GM12875 (cell line): ENCODE measurements around the gene MARCO.

Experiments used
- H3K4me3 ChIP-seq: one replicate; pipeline ENCODE4 v1.5.1; 2011; ENCODE audit warnings: low read depth, low read length, control low read depth
- TF ChIP-seq, protein P1 (sequence below): IDR thresholded peaks from 2 replicates; pipeline ENCODE4 v1.5.1; 2011; ENCODE audit warnings: low read depth, mild to moderate bottlenecking, control low read depth, inconsistent platforms, low read length, moderate library complexity, borderline replicate concordance; ENCODE audit not compliant: insufficient read depth

Gene MARCO

DNA sequence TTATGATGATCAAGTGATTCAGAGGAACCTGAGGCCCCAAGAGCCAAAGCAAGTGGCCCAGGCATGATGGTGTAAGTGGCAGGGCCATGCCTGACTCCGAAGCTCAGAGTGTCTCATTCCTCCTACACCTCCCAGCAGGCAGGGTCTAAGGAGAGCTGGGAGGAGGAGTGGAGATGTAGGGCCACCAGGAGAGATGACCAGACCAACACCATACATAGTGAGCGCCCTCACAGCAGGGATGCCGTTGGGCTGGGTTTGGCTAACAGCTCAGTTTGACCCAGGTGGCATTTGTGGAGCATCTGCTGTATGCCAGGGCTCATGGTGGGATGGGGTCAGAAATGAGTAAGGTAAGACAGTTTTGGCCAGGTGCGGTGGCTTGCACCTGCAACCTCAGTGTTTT is 80.7 kb downstream of the MARCO start:
- TF ChIP-seq, protein P1, sequence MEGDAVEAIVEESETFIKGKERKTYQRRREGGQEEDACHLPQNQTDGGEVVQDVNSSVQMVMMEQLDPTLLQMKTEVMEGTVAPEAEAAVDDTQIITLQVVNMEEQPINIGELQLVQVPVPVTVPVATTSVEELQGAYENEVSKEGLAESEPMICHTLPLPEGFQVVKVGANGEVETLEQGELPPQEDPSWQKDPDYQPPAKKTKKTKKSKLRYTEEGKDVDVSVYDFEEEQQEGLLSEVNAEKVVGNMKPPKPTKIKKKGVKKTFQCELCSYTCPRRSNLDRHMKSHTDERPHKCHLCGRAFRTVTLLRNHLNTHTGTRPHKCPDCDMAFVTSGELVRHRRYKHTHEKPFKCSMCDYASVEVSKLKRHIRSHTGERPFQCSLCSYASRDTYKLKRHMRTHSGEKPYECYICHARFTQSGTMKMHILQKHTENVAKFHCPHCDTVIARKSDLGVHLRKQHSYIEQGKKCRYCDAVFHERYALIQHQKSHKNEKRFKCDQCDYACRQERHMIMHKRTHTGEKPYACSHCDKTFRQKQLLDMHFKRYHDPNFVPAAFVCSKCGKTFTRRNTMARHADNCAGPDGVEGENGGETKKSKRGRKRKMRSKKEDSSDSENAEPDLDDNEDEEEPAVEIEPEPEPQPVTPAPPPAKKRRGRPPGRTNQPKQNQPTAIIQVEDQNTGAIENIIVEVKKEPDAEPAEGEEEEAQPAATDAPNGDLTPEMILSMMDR, result no peak
- H3K4me3 ChIP-seq, result no peak overlapping the region

DNA sequence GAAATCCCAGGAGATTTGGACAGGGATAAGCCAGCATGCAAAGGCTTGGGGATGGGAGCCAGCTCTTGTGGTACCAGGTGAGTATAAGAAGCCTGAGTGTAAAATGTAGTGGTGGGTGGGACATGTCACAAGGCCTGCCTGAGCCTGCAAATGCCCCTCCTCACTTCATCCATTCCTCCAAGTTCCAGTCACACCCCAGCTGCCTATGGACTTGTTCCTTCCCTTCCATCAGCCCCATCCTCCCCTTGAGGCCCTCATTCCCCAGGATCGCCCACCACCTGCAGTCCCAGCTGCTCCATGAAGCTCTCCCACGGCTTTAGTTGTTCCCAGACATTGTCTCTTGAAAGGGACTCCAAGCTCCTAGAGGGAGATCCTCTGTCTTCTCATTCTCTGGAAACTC is 81.5 kb downstream of the MARCO start:
- no peak overlapping the region for H3K4me3 ChIP-seq
- TF ChIP-seq, protein P1, result no peak

DNA sequence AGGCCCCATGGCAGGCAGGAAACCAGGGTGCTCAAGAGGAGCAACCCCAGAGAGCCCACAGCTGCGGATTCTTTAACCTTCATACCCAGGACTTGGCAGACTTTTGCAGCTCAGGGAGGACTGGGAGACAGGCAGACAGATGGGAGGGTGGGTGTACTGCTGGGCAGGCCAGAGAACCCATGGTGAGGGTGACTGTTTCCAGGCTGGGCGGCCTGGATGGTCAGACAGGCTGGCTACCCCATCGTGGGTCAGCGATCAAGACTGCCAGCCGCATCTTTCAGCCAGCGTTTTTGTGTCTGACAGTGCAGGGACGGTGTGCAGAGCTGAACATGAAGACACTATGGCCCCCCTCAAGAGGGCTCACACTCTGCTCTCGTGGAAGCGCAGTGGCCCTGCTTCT is 82.2 kb downstream of the MARCO start:
- H3K4me3 ChIP-seq, result no peak overlapping the region
- TF ChIP-seq, protein P1, result no peak

DNA sequence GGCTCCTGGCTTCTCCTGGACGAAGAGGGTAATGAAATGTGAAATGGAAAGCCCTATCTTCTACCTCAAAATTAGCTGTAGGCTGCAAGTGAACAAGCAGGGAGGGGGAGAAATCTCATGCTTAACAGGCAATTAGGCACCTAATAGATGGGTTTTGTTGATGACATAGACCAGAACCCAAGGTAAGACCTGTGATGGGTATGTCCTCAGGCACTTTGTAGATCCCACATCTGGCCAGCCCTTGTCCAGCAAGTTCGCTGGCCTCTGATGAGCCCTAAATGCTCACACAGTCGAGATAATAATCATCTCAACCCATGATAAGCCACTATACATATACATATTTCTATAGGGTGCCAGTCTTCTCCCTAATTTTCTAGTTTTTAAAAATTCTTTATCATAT is 82.6 kb downstream of the MARCO start:
- TF ChIP-seq, protein P1, result no peak
- no peak overlapping the region for H3K4me3 ChIP-seq

DNA sequence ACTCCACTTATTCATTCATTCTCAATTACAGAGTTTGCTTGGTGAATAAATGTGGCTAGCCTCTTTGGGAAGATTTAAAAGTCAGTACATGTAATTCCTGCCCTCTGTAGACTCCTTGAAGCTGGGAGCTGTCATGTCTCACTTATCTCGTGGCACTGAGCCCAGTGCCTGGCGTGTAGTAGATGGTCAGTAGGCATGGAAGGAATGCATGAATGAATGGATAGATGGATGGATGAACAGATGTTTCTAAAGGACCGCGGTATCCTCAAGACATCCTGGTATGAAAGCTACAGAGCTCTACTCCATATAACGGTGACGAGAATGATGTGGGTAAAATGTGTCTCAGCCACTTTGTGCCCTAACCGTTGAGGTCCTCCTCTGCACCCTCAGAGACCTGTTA is 83.0 kb downstream of the MARCO start:
- TF ChIP-seq, protein P1, result no peak

DNA sequence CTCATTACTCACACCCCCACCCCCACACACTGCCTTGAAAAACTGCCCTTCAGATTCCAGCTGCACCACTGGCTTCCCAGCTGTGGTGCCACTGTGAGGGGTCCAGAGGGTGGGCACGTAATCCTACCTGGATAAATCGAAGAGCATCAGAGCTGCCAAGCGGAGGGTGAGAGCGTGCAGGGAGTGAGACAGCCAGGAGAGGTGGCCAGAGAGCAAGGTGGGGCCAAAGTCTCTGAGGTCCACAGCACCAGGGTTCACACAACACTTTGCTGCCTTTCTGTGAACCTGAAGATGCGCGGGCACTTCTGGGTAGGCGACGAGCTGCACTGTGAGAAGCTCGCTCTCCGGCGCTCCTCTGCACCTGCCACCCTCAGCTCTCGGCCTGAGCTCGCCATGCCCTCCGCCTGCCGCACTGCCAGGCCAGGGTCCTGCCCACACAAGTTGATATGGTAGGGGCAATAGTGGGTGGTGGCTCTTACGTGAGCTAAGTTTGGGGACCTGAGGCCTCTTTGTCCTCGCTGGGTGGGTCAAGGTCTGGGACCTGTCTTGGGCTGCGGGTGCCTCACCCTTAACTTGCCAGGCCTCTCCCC is 83.9 kb downstream of the MARCO start:
- H3K4me3 ChIP-seq, result no peak overlapping the region
- TF ChIP-seq, protein P1, result no peak

More for the DNA sequence above, 83.0 kb downstream of the MARCO start:
- H3K4me3 ChIP-seq, result no peak overlapping the region

DNA sequence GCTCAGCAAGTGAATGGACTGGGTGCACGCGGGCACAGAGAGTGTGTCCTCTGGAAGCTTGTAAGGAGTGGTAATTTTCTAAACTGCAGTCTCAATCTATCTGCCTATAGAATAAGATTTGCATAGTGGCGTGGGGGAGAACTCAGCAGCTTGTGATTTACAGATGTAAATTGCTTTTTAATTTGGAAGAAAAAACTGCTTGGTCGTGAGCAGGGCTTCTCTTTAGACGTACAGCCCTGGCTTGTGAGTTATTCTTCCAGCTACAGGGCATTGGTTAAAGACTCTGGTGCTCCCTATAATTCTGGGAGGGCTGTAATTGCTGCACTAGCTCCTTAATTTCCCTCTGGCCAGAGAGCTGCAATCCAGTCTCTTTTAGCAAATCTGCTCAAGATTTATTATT is 84.9 kb downstream of the MARCO start:
- TF ChIP-seq, protein P1, result no peak
- H3K4me3 ChIP-seq, result no peak overlapping the region
